Stimulated activated CD8-positive, alpha-beta memory T cell treated with anti-CD3 and anti-CD28 coated beads, Interleukin-4, amount 100 ng/mL, for 48 hours (primary cell): Measurements from ENCODE around the gene PPP2R2C.

ENCODE experiments used
- DNase-seq: peaks from one replicate; pipeline ENCODE4 v3.0.0-alpha.2; 2020

Gene PPP2R2C

DNA sequence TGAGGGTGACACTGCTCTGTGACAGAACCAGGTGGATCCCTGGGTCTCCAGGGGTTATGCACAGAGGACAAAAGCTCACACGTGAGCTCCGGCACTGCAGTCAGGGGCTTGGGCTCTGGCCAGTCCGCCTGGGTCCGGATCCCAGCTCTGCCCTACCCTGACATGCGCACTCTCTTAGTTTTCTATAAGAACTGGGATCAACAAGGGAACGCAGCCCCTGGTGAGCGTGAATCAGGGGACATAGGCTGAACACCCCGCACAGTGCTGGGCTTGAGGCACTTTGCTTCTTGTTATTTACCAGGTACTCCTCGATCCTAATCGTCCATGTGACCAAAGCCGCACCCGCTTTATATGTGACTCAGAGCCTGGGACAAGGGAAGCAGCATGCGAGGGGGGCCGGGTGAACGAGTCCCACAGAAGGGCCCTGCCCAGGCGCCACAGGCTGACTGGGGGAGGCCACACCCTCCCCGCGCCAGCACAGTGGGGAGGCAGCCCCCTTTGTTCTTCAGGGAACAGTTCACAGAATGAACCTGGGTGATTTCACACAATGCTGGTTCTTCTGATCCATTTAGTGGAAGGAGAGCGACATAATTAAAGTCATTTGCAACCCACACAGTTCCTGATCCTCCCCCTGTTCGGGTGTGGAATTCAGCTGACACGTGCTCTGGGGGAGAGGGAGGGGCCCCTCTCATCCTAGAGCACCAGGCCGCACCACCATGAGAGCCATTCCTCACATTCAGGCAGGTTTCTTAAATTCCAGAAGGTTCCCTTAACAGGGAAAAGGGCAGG, 147.2 kb downstream of the PPP2R2C start:
- DNase-seq: no peak

DNA sequence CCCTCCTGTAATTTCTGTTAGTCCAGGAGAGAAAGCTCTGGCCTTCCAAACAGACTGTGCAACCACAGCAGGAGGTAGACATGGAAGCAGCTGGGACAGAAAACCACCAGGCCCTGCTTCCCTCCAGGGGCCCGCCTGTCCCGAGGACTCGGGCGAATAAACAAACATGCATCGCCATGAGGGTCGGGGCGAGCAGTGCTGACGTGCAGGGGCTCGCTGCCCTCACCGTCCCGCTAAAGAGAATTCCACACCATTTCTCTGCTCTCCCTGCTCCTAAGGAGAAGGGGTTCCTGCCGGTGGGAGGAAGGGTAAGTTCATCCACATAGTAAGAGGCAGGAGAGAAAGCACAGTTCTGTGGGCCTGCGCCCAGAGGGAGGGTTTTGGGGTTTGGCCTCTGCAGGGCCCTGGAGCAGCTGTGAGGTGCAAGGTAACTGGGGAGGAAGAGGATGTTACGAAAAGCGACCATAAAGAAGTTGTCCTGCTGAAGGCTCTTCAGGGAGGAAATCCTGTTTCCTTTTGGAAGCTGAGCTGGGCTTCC, 147.9 kb downstream of the PPP2R2C start:
- no peak for DNase-seq

DNA sequence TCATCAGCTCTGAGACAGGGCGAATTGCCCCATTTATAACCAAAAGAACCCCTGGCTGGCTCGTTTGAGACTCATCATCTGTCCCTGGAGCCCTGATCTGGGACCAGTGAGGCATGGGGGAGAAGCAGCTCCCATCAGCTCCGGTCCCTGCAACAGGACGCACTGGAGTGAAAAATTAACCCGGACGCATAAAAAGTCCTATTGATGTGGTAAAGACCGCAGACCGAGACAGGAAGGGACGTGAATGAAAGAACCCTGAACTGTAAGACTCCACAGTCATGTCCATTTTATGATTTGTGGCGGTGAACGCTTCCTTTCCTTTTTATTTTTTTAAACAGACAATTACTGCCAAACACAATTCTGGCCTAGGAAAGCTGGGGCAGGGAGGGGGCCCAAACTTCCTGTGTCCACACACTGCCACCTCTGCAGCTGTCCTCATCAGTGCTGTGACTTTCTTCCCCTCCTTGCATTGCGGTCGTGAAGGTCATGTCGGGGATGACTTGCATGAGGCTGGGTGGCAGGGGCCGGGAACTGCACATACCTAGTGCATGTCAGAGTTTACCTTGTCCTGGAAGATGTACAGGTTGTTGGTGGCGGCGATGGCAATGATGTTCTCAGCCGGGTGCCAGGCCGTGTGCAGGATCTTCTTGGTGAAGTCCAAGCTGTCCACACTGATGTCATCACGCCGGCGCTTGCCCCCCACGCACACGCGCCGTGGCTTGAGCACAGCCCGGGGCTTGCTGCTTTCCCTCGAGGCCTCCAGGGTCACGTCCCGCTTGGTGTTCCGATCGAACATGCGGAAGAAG, 149.4 kb downstream of the PPP2R2C start:
- no peak for DNase-seq

DNA sequence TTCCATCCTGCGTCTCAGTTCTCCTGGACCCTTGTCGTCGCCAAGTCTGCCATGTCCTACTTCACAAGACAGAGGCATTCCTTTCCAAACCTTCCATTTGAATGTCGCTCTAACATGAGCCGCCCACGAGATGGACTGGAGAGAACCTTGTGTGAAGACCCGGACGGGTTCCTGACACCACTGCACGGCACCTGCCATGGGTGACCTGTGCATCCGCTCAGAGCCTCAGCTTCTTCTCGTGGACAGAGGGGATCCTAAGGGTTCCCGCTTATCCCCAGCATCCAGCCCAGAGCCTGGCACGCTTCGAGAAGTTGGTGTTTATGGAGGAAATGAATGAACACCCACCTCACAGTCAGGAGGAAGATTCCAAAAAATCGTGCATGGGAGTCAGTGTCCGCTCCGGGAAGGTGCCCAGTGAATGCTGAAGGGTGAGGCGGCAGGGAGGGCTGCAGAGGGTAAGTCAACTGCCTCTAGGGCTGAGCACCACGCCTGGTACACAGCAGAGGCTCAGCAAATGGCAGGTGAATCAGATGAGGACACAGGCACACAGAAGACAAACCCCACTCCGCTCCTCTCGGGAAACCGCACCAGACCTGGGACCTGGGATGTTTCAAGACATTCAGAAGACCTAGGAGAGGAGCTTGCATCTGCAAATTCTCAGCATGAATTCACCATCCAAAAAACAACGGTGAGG, 150.2 kb downstream of the PPP2R2C start:
- DNase-seq: no peak

DNA sequence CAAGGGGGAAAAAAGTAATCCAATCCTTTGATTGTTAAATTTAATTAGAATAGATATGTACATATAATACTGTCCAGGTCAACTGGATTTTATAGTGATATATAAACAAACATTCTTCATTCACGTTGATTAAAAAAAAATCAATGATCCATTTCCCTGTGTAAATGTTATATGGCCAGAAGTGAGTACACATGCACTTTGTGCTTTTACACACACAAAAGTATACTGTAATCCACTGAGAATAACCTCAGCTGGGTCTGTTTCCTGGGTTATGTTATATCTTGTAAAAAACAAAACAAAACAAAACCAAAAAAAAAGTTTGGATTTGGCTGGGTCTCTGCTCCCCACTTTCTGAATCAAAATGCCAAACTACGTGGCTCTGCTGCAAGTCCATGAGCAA, 151.1 kb downstream of the PPP2R2C start:
- DNase-seq: no peak

DNA sequence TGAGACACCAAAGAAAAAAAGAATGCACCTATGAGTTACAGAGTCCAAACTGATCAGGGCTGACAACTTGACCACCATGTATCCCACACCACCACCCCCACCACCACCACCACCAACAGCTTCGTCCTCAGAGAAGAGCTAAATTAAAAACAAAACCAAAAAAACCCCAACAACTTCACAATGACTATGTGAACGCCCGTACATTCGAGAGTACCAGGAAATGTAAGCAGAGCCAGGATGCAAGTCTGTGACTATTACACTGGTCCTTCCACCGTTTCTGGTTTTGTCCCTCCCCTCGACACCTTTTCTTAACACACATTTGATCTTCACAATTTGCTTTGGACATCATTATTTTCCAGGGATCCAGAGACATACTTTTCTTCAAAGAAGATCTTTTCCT, 151.8 kb downstream of the PPP2R2C start:
- no peak for DNase-seq

DNA sequence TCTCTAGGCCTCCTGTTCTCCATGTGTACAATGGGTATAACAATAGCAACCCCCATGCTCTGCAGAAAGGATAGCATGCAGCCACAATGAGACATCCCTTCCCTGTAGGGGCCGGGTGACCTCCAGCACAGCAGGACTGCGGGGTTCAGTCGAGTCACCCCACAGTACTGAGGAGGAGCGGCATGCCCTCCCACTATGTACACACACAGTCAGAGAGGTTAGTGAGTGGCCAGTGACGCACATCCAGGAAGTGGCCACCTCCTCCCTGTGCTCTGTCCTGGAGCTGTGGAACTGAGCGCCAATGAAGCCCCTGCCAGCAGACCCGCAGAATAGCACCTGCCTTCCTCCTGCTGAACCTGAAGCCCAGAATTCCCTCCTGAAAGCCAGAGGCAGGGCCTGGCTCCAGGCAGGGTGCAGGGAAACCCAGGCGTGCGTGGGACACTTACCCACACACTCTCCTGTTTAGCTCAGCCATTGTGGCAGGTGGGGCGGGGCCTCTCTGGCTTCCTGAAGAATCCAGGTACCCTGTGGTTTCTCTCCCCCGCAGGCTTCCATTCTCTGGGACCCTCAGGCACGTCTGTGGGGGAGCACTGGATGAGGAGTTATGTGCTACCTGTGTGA, 152.8 kb downstream of the PPP2R2C start:
- no peak for DNase-seq

DNA sequence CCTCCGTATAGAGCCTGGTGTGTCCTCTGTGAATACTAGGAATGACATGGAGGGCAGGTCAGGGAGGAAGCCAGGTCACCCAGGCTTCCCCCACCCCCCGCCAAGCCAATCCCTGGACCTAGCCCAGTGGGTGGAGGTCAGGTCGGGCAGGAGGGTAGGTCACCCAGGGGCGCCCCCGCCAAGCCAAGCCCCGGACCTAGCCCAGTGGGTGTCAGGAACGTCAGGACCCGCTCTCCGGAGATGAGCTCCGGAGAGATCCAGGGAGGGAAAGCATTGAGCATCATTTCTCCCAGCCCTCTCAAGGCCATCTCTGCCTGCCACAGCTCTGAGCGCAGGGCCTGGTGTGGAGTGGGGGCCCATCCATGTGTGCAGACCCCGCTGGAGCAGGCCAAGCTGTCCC, 154.2 kb downstream of the PPP2R2C start:
- no peak for DNase-seq

DNA sequence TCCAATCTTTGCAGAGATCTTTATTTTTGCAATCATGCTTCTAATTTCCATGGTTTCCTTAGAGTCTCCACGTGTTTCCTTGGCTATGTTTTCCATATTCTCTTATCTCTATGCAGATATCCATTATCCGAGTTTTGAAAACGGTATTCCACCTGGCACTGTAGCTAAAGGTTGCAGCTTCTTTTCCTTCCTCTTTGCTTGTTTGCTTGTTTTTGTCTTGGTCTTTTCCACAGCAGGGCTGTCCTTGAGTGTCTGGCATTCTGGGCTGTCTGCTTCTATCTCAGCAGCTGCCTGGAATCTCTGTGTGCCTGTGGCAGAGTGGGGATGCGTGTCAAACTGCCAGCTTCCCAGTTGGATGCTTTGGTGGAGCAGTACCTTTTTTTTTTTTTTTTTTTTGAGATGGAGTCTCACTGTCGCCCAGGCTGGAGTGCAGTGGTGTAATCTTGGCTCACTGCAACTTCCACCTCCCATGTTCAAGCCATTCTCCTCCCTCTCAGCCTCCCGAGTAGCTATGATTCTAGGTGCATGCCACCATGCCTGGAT, 155.9 kb downstream of the PPP2R2C start:
- no peak for DNase-seq

DNA sequence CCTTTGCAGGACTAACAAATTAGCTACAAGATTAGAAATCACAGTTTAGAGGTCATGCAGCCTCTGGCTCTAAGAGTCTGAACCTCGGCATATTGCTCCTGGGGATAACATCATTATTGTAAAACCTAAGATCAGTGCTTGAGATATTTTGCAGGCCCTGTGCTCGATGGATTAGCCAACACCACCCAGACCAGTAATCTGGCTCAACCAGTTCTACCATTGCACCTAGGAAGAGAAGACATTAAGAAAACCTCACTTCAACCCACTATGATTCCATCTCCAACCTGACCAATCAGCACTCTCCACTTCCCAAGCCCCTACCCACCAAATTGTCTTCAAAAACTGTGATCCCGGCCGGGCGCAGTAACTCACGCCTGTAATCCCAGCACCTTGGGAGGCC, 159.2 kb downstream of the PPP2R2C start:
- DNase-seq: no peak

DNA sequence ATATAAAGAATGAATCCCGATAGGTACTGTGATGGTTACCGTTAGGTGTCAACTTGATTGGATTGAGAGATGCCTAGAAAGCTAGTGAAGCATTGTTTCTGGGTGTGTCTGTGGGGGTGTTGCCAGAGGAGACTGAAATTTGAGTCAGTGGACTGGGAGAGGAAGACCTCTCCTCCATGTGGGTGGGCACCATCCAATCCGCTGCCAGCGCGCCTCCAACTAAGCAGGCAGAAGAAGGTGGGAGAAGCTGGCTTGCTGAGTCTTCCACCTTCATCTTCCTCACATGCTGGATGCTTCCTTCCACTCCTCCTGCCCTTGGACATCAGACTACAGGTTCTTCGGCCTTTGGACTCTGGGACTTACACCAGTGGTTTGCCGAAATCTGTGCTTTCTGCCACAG, 162.6 kb downstream of the PPP2R2C start:
- no peak for DNase-seq

DNA sequence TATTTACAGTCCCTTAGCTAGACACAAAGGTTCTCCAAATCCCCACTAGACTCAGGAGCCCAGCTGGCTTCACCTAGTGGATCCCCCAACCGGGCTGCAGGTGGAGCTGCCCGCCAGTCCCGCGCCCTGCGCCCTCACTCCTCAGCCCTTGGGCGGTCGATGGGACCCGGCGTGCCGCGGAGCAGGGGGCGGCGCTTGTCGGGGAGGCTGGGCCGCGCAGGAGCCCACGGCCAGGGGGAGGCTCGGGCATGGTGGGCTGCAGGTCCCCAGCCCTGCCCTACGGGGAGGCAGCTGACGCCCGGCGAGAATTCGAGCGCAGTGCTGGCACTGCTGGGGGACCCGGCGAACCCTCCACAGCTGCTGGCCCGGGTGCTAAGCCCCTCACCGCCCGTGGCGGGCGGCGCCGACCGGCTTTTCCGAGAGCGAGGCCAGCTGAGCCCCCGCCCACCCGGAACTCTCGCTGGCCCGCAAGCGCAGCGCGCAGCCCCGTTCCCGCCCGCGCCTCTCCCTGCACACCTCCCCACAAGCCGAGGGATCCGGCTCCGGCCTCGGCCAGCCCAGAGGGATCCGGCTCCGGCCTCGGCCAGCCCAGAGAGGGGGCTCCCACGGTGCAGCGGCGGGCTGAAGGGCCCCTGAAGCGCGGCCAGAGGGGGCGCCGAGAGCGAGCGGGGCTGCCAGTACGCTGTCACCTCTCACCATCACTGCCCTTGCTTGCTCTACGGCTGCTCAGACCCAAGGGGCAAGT, 163.3 kb downstream of the PPP2R2C start:
- DNase-seq: peak; percentile 34

DNA sequence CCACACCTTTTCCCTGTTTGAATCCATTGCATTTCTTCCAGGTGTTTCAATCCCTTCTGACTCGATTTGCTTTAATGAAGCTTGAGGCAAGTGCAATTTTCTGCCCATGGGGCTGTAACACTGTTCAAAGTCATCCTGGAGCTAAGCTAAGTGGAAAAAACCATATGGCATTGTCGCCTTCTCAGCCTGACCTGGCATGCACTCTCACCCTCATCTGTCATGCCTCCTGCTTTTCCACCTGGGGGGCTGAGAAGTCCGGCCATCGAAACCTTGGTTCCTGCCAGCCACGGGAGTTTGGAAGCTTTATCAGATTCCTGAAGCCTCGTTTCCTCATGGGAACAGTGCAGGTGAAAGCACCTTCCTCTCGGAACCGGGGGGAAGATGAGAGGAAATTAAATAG, 164.5 kb downstream of the PPP2R2C start:
- DNase-seq: no peak

DNA sequence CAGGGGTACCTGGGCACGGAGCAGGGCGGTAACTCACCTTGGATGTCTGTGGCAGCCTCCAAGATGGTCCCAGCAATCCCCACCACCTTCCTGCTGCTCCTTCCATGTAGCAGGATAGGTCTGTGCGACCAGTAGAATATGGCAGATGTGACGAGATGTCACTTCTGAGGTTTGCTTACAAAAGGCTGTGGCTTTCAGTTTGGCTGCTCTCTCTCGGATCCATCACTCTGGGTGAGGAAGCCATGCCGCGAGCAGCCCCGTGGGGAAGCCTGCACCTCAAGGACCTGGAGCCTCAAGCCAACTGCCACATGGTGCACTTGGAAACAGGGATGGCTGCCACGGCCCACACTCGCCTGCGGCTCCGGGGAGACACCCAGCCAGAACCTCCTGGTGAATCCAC, 165.2 kb downstream of the PPP2R2C start:
- no peak for DNase-seq

DNA sequence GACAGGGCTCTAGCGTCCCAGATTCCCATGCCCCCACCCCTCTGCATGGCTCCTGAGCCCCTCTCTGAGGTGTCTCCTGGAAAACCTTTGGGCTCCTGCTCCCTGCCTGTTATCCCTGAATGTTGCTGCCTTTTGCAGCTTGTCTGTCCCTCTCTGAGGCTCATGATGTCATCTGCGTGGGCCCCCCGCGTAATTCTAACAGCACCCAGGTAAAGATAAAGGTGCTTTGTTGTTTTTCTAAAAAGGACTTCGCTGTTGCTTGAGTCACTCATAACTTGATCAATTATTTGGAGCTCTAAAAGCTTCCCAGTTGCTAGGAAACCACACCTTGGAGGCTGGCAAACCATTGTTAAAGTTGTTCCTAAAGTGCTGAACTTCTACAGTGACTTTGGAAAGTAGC, 166.1 kb downstream of the PPP2R2C start:
- no peak for DNase-seq

DNA sequence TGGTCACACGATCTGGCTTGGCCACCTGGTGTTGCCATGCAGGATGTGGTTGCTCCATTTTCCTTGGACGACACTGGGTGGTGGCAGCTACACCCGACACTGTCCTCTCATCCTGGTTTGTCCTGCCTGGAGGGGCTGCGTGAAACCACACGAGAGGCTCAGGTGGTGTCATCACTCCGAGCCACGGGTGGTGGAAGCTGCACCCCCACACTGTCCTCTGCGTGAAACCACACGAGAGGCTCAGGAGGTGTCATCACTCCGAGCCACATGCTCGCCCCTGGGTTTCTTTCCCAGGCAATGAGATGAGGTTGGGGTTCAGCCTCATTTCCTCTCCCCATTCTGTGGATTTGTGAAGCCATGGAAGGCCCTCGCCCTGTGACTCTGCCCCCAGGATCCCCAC, 168.5 kb downstream of the PPP2R2C start:
- no peak for DNase-seq

DNA sequence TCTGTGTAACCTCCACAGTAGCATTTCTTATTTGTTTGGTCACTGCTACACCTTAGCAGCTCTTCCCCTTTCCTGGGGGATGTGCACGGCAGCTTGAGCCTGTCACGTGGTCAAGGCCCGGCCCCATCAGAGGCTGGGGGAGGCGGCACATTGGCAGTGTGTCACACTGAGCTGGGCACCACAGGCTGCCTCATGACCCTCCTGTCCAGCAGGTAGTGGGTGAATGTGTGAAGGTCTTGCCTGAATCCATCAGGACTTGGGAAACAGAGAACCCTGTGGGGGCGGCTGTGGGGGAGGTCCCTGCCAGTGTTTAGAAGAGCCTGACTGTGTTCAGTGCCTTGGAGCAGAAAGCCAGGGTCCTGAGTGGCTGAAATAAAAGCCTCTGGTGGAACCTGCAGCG, 169.5 kb downstream of the PPP2R2C start:
- no peak for DNase-seq

DNA sequence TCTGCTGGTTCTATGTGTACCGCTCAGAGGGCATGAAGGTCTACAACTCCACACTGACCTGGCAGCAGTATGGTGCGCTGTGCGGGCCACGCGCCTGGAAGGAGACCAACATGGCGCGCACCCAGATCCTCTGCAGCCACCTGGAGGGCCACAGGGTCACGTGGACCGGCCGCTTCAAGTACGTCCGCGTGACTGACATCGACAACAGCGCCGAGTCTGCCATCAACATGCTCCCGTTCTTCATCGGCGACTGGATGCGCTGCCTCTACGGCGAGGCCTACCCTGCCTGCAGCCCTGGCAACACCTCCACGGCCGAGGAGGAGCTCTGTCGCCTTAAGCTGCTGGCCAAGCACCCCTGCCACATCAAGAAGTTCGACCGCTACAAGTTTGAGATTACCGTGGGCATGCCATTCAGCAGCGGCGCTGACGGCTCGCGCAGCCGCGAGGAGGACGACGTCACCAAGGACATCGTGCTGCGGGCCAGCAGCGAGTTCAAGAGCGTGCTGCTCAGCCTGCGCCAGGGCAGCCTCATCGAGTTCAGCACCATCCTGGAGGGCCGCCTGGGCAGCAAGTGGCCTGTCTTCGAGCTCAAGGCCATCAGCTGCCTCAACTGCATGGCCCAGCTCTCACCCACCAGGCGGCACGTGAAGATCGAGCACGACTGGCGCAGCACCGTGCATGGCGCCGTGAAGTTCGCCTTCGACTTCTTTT, 170.5 kb downstream of the PPP2R2C start:
- DNase-seq: no peak

DNA sequence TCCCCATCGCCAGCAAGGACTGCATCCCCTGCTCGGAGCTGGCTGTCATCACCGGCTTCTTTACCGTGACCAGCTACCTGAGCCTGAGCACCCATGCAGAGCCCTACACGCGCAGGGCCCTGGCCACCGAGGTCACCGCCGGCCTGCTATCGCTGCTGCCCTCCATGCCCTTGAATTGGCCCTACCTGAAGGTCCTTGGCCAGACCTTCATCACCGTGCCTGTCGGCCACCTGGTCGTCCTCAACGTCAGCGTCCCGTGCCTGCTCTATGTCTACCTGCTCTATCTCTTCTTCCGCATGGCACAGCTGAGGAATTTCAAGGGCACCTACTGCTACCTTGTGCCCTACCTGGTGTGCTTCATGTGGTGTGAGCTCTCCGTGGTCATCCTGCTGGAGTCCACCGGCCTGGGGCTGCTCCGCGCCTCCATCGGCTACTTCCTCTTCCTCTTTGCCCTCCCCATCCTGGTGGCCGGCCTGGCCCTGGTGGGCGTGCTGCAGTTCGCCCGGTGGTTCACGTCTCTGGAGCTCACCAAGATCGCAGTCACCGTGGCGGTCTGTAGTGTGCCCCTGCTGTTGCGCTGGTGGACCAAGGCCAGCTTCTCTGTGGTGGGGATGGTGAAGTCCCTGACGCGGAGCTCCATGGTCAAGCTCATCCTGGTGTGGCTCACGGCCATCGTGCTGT, 171.2 kb downstream of the PPP2R2C start:
- no peak for DNase-seq

DNA sequence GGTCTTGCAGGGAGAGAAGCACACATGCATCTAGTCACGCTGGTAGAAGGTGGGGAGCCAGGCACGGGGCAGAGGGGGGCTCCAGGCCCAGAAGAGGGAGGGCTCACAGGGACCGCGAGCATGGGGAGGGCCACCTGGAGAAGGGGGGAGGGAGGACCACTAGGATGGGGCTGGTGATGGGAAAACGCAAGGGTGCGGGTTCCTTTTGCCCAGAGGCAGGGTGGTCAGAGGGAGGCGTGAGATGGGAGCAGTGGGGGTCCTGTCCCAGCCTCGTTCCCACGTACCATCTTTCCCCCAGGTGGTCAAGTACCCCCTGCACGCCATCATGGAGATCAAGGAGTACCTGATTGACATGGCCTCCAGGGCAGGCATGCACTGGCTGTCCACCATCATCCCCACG, 172.1 kb downstream of the PPP2R2C start:
- no peak for DNase-seq

DNA sequence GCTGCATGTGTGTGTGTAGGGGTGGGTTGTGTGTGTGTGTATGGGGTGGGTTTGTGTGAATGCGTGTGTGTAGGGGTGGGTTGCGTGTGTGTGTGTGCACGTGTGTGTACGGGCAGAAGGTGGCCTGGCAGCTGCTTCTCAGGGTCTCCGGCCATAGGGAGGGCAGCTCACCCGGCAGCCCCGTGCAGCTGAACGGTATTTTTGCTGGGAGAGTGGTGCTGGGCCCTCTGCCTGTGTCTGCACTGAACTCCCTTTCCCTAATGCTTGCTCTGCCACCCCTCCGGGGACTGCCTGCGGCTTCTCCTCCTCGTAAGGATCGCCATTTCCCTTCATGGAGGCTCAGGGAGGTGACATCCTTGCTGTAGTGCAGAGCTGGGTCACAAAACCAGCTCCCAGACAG, 172.5 kb downstream of the PPP2R2C start:
- no peak for DNase-seq
